Progenitor cell of endocrine pancreas (in vitro differentiated cells): ENCODE results near the gene FOXN3. TPM values are rescaled to one million over a fixed set of nuclear protein-coding genes. Genes with fewer than 3 reads are reported as not detected.
"Not testable (repeated sequence)": the region's sequence is repeated elsewhere in the genome, so short reads cannot be mapped to it uniquely, and the experiment has no call there.

Experiments used
- DNase-seq: peaks from one replicate; pipeline ENCODE4 v3.0.0; 2021; ENCODE audit warnings: low spot score; ENCODE audit not compliant: unreplicated experiment
- H3K27ac Mint-ChIP-seq: 2 replicates; pipeline ENCODE4 v1.8.0; 2021; ENCODE audit warnings: mild to moderate bottlenecking, moderate library complexity, mixed read lengths
- H3K27me3 Mint-ChIP-seq: 2 replicates; pipeline ENCODE4 v1.8.0; 2021; ENCODE audit warnings: mixed read lengths
- H3K36me3 Mint-ChIP-seq: 2 replicates; pipeline ENCODE4 v1.8.0; 2022; ENCODE audit warnings: mixed read lengths; ENCODE audit not compliant: insufficient read depth
- H3K4me1 Mint-ChIP-seq: 2 replicates; pipeline ENCODE4 v1.8.0; 2021; ENCODE audit warnings: low read depth, mixed read lengths
- H3K4me3 Mint-ChIP-seq: 2 replicates; pipeline ENCODE4 v1.8.0; 2021; ENCODE audit warnings: low read depth, mild to moderate bottlenecking, moderate library complexity, mixed read lengths
- H3K9me3 Mint-ChIP-seq: 2 replicates; pipeline ENCODE4 v1.8.0; 2021; ENCODE audit warnings: low read depth, mixed read lengths
- CTCF ChIP-seq: fragments of 200-600 bp; sonication (generic); IDR thresholded peaks from one replicate; pipeline ENCODE4 v1.5.0; 2021; ENCODE audit warnings: antibody characterized with exemption, mild to moderate bottlenecking; ENCODE audit not compliant: unreplicated experiment
- total RNA-seq: library from RNA; stranded (reverse); gene quantifications from 2 replicates; pipeline ENCODE4 v1.2.1, GENCODE V29; 2021

FOXN3 gene
- total RNA-seq, 1 donor from 2014 or later = 25.8 TPM

DNA sequence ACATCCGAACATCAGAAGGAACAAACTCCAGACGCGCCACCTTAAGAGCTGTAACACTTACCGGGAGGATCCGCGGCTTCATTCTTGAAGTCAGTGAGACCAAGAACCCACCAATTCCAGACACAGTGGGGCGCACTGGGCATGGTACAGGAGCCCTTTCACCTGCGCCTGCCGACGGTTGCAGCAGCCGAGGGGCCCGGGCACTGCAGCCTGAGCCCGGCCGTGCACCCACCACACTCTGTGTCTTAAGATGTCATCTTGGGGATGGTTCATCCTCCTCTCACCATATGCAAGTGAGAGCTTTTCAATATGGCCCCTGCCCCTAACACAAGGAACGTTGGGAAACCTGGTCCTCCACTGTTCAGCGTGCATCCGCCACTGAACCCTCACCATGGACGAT is 304.3 kb downstream of the FOXN3 start:
- DNase-seq = no peak
- peaks cover 9% of the 10 kb centered on the region for H3K9me3 Mint-ChIP-seq
- no peaks in the 10 kb centered on the region for H3K36me3 Mint-ChIP-seq
- H3K27ac Mint-ChIP-seq = no peak overlapping the region
- peaks cover 17% of the 10 kb centered on the region for H3K27me3 Mint-ChIP-seq
- H3K4me3 Mint-ChIP-seq = no peak overlapping the region
- TF ChIP-seq CTCF = no peak
- H3K4me1 Mint-ChIP-seq = peaks cover 2% of the 10 kb centered on the region

- not testable (repeated sequence) for H3K4me3 Mint-ChIP-seq, H3K9me3 Mint-ChIP-seq, H3K27ac Mint-ChIP-seq, DNase-seq, H3K4me1 Mint-ChIP-seq, H3K36me3 Mint-ChIP-seq
- peaks cover 18% of the 10 kb centered on the region for H3K27me3 Mint-ChIP-seq
These were observed 305.1 kb downstream of the FOXN3 start for GRCh38 chr14:89111766-89112543.

DNA sequence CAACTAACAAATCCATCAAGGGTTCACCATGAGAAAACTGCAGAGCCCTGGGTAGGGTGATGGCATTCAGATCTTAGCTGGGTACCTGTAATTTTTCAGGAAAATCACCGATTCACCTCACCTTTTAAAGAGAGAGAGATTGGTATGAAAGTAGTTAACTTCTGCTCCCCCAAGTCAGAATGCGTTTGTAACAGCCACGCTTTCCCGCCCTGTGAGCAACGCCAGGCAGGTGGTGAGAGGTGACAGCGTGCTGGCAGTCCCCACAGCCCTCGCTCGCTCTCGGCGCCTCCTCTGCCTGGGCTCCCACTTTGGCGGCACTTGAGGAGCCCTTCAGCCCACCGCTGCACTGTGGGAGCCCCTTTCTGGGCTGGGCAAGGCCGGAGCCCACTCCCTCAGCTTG is 305.8 kb downstream of the FOXN3 start:
- not testable (repeated sequence) for H3K27ac Mint-ChIP-seq, H3K4me3 Mint-ChIP-seq, H3K36me3 Mint-ChIP-seq, DNase-seq, H3K4me1 Mint-ChIP-seq, H3K9me3 Mint-ChIP-seq
- peaks cover 18% of the 10 kb centered on the region for H3K27me3 Mint-ChIP-seq

GRCh38 chr14:89110110-89110509 is 306.9 kb downstream of the FOXN3 start:
- Mint-ChIP-seq H3K27me3 (peaks cover 14% of the 10 kb centered on the region), H3K4me3 (no peak overlapping the region), H3K4me1 (peaks cover 2% of the 10 kb centered on the region), H3K9me3 (peaks cover 12% of the 10 kb centered on the region), H3K27ac (no peak overlapping the region), H3K36me3 (no peaks in the 10 kb centered on the region)
- TF ChIP-seq CTCF = no peak
- DNase-seq = no peak

- DNase-seq = no peak
- peaks cover 2% of the 10 kb centered on the region for H3K4me1 Mint-ChIP-seq
- H3K9me3 Mint-ChIP-seq = peaks cover 15% of the 10 kb centered on the region
These were observed 308.4 kb downstream of the FOXN3 start for GRCh38 chr14:89108608-89109007.

DNA sequence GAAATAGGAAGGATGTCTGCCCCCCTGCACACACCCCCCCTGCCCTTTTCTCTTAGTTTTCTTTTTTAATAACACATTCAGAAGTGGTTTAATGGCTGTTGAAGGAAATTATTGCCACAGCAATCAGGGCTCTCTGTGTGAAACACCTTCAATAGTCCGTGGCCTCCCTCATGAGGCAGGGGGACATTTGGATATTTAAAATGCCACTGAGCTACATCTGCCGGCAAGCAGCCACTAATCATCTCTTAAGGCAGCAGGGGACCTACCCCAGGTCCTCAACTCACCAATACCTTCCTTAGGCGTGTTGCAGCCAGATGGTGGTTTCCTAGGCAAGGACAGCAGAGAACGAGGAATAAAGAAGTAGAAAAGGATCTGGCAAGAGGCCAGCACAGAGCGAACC is 309.4 kb downstream of the FOXN3 start:
- H3K36me3 Mint-ChIP-seq = no peaks in the 10 kb centered on the region

More at GRCh38 chr14:89108608-89109007, 308.4 kb downstream of the FOXN3 start:
- Mint-ChIP-seq H3K27ac (no peak overlapping the region), H3K4me3 (no peak overlapping the region), H3K27me3 (peaks cover 12% of the 10 kb centered on the region), H3K36me3 (no peaks in the 10 kb centered on the region)
- TF ChIP-seq CTCF = no peak

More for the DNA sequence above, 309.4 kb downstream of the FOXN3 start:
- DNase-seq = no peak
- Mint-ChIP-seq H3K9me3 (peaks cover 20% of the 10 kb centered on the region), H3K4me3 (no peak overlapping the region), H3K27me3 (peaks cover 15% of the 10 kb centered on the region), H3K27ac (no peak overlapping the region), H3K4me1 (peaks cover 2% of the 10 kb centered on the region)
- no peak for TF ChIP-seq CTCF
